K562 (cell line): Measurements from ENCODE around the gene ZC3H15. TPM values are rescaled to one million over a fixed set of nuclear protein-coding genes. Genes with fewer than 3 reads are reported as not detected.

Experiments used
- CCAR2 ChIP-seq: fragments of 200-400 bp; formaldehyde crosslinking; IDR thresholded peaks from 2 replicates; pipeline ENCODE4 v1.6.1; 2017; ENCODE audit warnings: mild to moderate bottlenecking, low read depth, low read length
- CHD4 ChIP-seq: fragments of 200-600 bp; sonication (generic); IDR thresholded peaks from 3 replicates; pipeline ENCODE4 v1.6.1; 2012; ENCODE audit warnings: low read depth, mild to moderate bottlenecking, mixed read lengths, low read length, inconsistent platforms; ENCODE audit not compliant: insufficient read depth, insufficient replicate concordance, poor library complexity, severe bottlenecking
- DPF2 ChIP-seq: fragments of 450-650 bp; IDR thresholded peaks from 2 replicates; pipeline ENCODE4 v1.6.1; 2016
- ELF4 ChIP-seq: fragments of 450-650 bp; formaldehyde crosslinking; IDR thresholded peaks from 2 replicates; pipeline ENCODE4 v1.4.0; 2022; ENCODE audit warnings: missing genetic modification characterization
- GMEB1 ChIP-seq: fragments of 250-450 bp; sonication (Bioruptor Pico); IDR thresholded peaks from 2 replicates; pipeline ENCODE4 v1.4.0; 2020; ENCODE audit warnings: mild to moderate bottlenecking
- IRF2 ChIP-seq: sonication (generic); formaldehyde crosslinking; IDR thresholded peaks from 2 replicates; pipeline ENCODE4 v1.8.1; 2022; ENCODE audit warnings: mild to moderate bottlenecking, missing genetic modification reagents
- IRF9 ChIP-seq: fragments of 450-650 bp; IDR thresholded peaks from 2 replicates; pipeline ENCODE4 v1.6.1; 2016; ENCODE audit warnings: missing biosample characterization, missing genetic modification characterization
- KDM5B ChIP-seq: fragments of 200-600 bp; sonication (generic); IDR thresholded peaks from 2 replicates; pipeline ENCODE4 v1.6.1; 2012; ENCODE audit warnings: low read depth, mild to moderate bottlenecking, moderate library complexity, low read length, control low read depth, inconsistent platforms; ENCODE audit not compliant: insufficient replicate concordance
- NR4A1 ChIP-seq, 2 experiments: fragments of 250-450 bp in 1 of 2; fragments of 450-650 bp in 1 of 2; sonication (Bioruptor Pico) in 1 of 2; IDR thresholded peaks; 2 replicates each; pipeline versions ENCODE4 v1.4.0 to v1.6.1; 2016 to 2020; ENCODE audit warnings: mild to moderate bottlenecking in 2 of 2, missing compliant biosample characterization in 1 of 2, missing genetic modification characterization in 1 of 2, moderate library complexity in 1 of 2
- RBBP5 ChIP-seq: fragments of 200-600 bp; sonication (generic); IDR thresholded peaks from 2 replicates; pipeline ENCODE4 v1.6.1; 2012; ENCODE audit warnings: borderline replicate concordance, mild to moderate bottlenecking, low read length, control low read depth, inconsistent platforms; ENCODE audit not compliant: insufficient read depth, poor library complexity, severe bottlenecking
- RBM22 ChIP-seq: fragments of 200-400 bp; formaldehyde crosslinking; IDR thresholded peaks from 2 replicates; pipeline ENCODE4 v1.6.1; 2018; ENCODE audit warnings: low read length, low read depth; ENCODE audit not compliant: poor library complexity, severe bottlenecking
- SREBF2 ChIP-seq: sonication (generic); formaldehyde crosslinking; IDR thresholded peaks from 2 replicates; pipeline ENCODE4 v1.4.0; 2020; ENCODE audit warnings: mild to moderate bottlenecking, missing genetic modification reagents
- STAG1 ChIP-seq: sonication (generic); formaldehyde crosslinking; IDR thresholded peaks from 2 replicates; pipeline ENCODE4 v1.5.0; 2020; ENCODE audit warnings: missing genetic modification reagents, borderline replicate concordance
- TARDBP ChIP-seq: fragments of 450-650 bp; IDR thresholded peaks from 2 replicates; pipeline ENCODE4 v1.6.1; 2016
- TSC22D4 ChIP-seq: fragments of 450-650 bp; IDR thresholded peaks from 2 replicates; pipeline ENCODE4 v1.6.1; 2016; ENCODE audit warnings: missing genetic modification characterization, missing biosample characterization, control low read depth
- WHSC1 ChIP-seq: IDR thresholded peaks from one replicate; pipeline ENCODE4 v1.6.1; 2012; ENCODE audit warnings: low read length, control low read depth, inconsistent platforms
- ZBTB7A ChIP-seq: IDR thresholded peaks from 2 replicates; pipeline ENCODE4 v1.6.1; 2011; ENCODE audit warnings: low read depth, mild to moderate bottlenecking, low read length, moderate library complexity, borderline replicate concordance; ENCODE audit not compliant: control insufficient read depth
- ZNF449 ChIP-seq: fragments of 250-450 bp; sonication (Bioruptor Pico); IDR thresholded peaks from 2 replicates; pipeline ENCODE4 v1.8.0; 2022; ENCODE audit warnings: moderate library complexity, mild to moderate bottlenecking, inconsistent platforms
- ZNF740 ChIP-seq, 3 experiments: fragments of 200-800 bp in 1 of 3; sonication (Bioruptor generic) in 1 of 3; sonication (generic) in 1 of 3; formaldehyde crosslinking in 1 of 3; IDR thresholded peaks; 2 replicates each; pipeline versions ENCODE4 v1.6.1 to v1.8.0; 2016 to 2022; ENCODE audit warnings: mild to moderate bottlenecking in 2 of 3, missing compliant biosample characterization in 2 of 3, missing genetic modification characterization in 2 of 3, missing genetic modification reagents in 1 of 3
- polyA plus RNA-seq, 8 experiments: library from polyadenylated mRNA; depleted of rRNA in 4 of 8; stranded (reverse) in 5 of 8; unstranded in 3 of 8; fragments of >200 nt; fragmentation: Nextera tagmentation in 2 of 8; fragmentation: Illumina TruSeq in 1 of 8; extraction: Ambion mirVana in 2 of 8; extraction: Trizol in 1 of 8; gene quantifications; 2 replicates each; pipeline versions ENCODE4 v1.2.1 to v1.2.3, GENCODE V29; 2011 to 2014; ENCODE audit warnings: inconsistent platforms in 1 of 8, missing spikeins in 1 of 8
- total RNA-seq, 7 experiments: library from RNA; depleted of rRNA in 6 of 7; stranded (reverse); fragments of >200 nt in 6 of 7; fragmentation: Illumina TruSeq in 2 of 7; extraction: Trizol in 2 of 7; gene quantifications; 2 replicates each; pipeline versions ENCODE4 v1.2.1 to v1.2.3, GENCODE V29; 2011 to 2021; ENCODE audit warnings: low replicate concordance in 1 of 7

ZC3H15 gene
- total and polyA plus RNA-seq, 9 of the 15 experiments (the other 6 are each of a cell fraction or from before 2014, with no cell fraction given), result 132 to 286 (median 189) TPM

- TF ChIP-seq TSC22D4 (tag) (no peak), TARDBP (no peak), ZNF740 (CRISPR knock-in tag; IDR thresholded peaks at IDR 0.05) (no peak), ZNF740 (tag; IDR thresholded peaks at IDR 0.05) (no peak), SREBF2 (CRISPR knock-in tag) (no peak), WHSC1 (no peak), GMEB1 (CRISPR knock-in tag) (no peak), ZBTB7A (no peak), IRF9 (tag) (no peak), ELF4 (CRISPR knock-in tag) (no peak), IRF2 (CRISPR knock-in tag) (no peak), RBBP5 (no peak), RBM22 (peak; percentile 2), STAG1 (CRISPR knock-in tag) (no peak), CCAR2 (no peak), ZNF449 (CRISPR knock-in tag) (no peak), NR4A1 (CRISPR knock-in tag; IDR thresholded peaks at IDR 0.05) (no peak), NR4A1 (tag; IDR thresholded peaks at IDR 0.05) (no peak), KDM5B (no peak), DPF2 (peak; percentile 43; the same call in 1 of the 2 replicates), CHD4 (no peak)
These were observed 889 bp downstream of the ZC3H15 start (continued) for GRCh38 chr2:186486651-186487647.
